Left ventricle myocardium superior (tissue), 1 donor: ENCODE measurements around the gene TMEM164. TPM values are rescaled to one million over a fixed set of nuclear protein-coding genes. Genes with fewer than 3 reads are reported as not detected.

Experiments
- ATAC-seq: fragments of 200-7000 bp; cut with Tn5 transposase; one replicate; pipeline ENCODE4 v1.9.1; 2020; ENCODE audit warnings: mild to moderate bottlenecking, moderate library complexity
- DNase-seq: peaks from one replicate; pipeline ENCODE4 v3.0.0-alpha.2; 2020
- intact Hi-C: fragments of 100-400 bp; cut with micrococcal nuclease; formaldehyde crosslinking; loops from one replicate; pipeline ENCODE4 v1.11.0; 2022
- total RNA-seq: library from RNA; stranded (reverse); fragmentation: NEBNext Ultra II Directional; extraction: Animal tissue kit (Norgen Biotek cat#: 25700); gene quantifications from one replicate; pipeline ENCODE4 v1.2.1, GENCODE V29; 2021
- donor health status: DM: no; HTN: yes; CAD: no; lungs with severe emphysema.

TMEM164 gene
- total RNA-seq, 1 donor from 2014 or later, result 60.4 TPM

- DNase-seq (no peak), ATAC-seq (no peak)
- intact Hi-C loops, result no loop called here
These were observed 29.7 kb downstream of the TMEM164 start for GRCh38 chrX:110032534-110033147.

- intact Hi-C loops, result no loop called here
- DNase-seq (no peak), ATAC-seq (no peak)
These were observed 31.1 kb downstream of the TMEM164 start for GRCh38 chrX:110034036-110034435.

GRCh38 chrX:110036162-110037033 lies 33.5 kb downstream of the TMEM164 start:
- intact Hi-C loops, result no loop called here
- ATAC-seq (peak; percentile 47), DNase-seq (no peak)

- DNase-seq, result no peak
- no peak for ATAC-seq
- intact Hi-C loops, result no loop called here
These were observed 34.3 kb downstream of the TMEM164 start for GRCh38 chrX:110037178-110037577.

GRCh38 chrX:110038900-110039299 lies 36.0 kb downstream of the TMEM164 start:
- no peak for DNase-seq
- intact Hi-C loops, result no loop called here
- no peak for ATAC-seq

GRCh38 chrX:110041980-110042379 lies 39.1 kb downstream of the TMEM164 start:
- no peak for ATAC-seq
- no peak for DNase-seq
- intact Hi-C loops, result no loop called here

GRCh38 chrX:110042496-110042895 lies 39.6 kb downstream of the TMEM164 start:
- intact Hi-C loops, result no loop called here
- no peak for ATAC-seq
- no peak for DNase-seq

GRCh38 chrX:110043506-110043905 lies 40.6 kb downstream of the TMEM164 start:
- intact Hi-C loops, result no loop called here
- DNase-seq (no peak), ATAC-seq (no peak)

- DNase-seq (no peak), ATAC-seq (peak; percentile 78)
- intact Hi-C loops, result no loop called here
These were observed 41.7 kb downstream of the TMEM164 start for GRCh38 chrX:110044346-110045249.

- peak; percentile 30 for DNase-seq
- peak; percentile 44 for ATAC-seq
- intact Hi-C loops, result no loop called here
These were observed 42.5 kb downstream of the TMEM164 start for GRCh38 chrX:110045421-110045820.

- peak; percentile 69 for ATAC-seq
- intact Hi-C loops, result no loop called here
- no peak for DNase-seq
These were observed 43.1 kb downstream of the TMEM164 start for GRCh38 chrX:110046001-110046400.

GRCh38 chrX:110046971-110047370 lies 44.1 kb downstream of the TMEM164 start:
- DNase-seq (no peak), ATAC-seq (no peak)
- intact Hi-C loops, result no loop called here

GRCh38 chrX:110049096-110049495 lies 46.2 kb downstream of the TMEM164 start:
- ATAC-seq, result peak; percentile 5
- no peak for DNase-seq

GRCh38 chrX:110050386-110050785 lies 47.5 kb downstream of the TMEM164 start:
- DNase-seq, result no peak
- intact Hi-C loops, result no loop called here
- no peak for ATAC-seq

More at GRCh38 chrX:110049096-110049495, 46.2 kb downstream of the TMEM164 start:
- intact Hi-C loops, result no loop called here

GRCh38 chrX:110050901-110051300 lies 48.0 kb downstream of the TMEM164 start:
- ATAC-seq (no peak), DNase-seq (no peak)
- intact Hi-C loops, result no loop called here

GRCh38 chrX:110051559-110051958 lies 48.6 kb downstream of the TMEM164 start:
- ATAC-seq, result no peak
- no peak for DNase-seq
- intact Hi-C loops, result no loop called here

- ATAC-seq, result no peak
These were observed 49.4 kb downstream of the TMEM164 start for GRCh38 chrX:110052303-110052702.

GRCh38 chrX:110053453-110053852 lies 50.5 kb downstream of the TMEM164 start:
- intact Hi-C loops, result no loop called here
- DNase-seq (no peak), ATAC-seq (no peak)

More at GRCh38 chrX:110052303-110052702, 49.4 kb downstream of the TMEM164 start:
- no peak for DNase-seq
- intact Hi-C loops, result no loop called here

GRCh38 chrX:110055616-110056015 lies 52.7 kb downstream of the TMEM164 start:
- intact Hi-C loops, result no loop called here
- DNase-seq, result no peak
- no peak for ATAC-seq

- no peak for ATAC-seq
- intact Hi-C loops, result no loop called here
- no peak for DNase-seq
These were observed 53.5 kb downstream of the TMEM164 start for GRCh38 chrX:110056419-110056818.
